Measurements from ENCODE around the gene KCNG1. TPM values are rescaled to one million over a fixed set of nuclear protein-coding genes. Genes with fewer than 3 reads are reported as not detected.

KCNG1 gene
- total and polyA plus RNA-seq, 2 donors (not counting 1 experiment from before 2014, with no cell fraction given), result 16.9 to 57.7 TPM

DNA sequence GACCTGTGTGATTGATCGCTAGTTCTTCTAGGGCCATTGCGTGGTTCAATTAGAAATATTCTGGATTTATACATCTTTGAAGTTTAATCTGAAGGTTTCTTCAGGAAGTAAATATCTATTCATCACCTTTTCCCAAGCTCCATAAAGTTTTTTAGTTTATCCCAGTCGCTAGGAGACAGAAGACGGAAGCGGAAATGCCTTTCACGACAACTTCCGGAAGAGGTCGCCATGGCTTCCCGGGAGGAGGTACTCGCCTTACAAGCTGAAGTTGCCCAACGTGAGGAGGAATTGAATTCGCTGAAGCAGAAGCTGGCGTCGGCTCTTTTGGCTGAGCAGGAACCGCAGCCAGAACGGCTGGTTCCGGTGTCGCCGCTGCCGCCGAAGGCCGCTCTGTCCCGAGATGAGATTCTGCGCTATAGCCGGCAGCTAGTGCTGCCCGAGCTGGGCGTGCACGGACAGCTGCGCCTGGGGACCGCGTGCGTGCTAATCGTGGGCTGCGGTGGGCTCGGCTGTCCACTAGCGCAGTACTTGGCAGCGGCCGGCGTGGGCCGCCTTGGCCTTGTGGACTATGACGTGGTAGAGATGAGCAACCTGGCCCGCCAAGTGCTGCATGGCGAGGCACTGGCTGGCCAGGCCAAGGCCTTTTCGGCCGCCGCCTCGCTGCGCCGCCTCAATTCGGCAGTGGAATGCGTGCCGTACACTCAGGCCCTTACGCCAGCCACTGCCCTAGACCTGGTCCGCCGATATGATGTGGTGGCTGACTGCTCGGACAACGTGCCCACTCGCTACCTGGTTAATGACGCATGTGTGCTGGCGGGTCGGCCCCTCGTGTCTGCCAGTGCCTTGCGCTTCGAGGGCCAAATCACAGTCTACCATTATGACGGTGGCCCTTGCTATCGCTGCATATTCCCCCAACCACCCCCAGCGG is 64.0 kb downstream of the KCNG1 start, which contains the start of gene MOCS3:
Gene MOCS3 (plus strand): TSS at position 204 of the 928 bp plus-strand sequence. CDS start 25 bp downstream, at position 229.
- Histone ChIP-seq H3K27me3 (replicated peaks in 1 of 4; ENCODE audit: control extremely low read depth in 1 of 4, control insufficient read depth in 3 of 4, insufficient read depth in 4 of 4, low read length in 3 of 4) (no peaks in the 10 kb centered on the region), H3K4me2 (replicated peaks; ENCODE audit: low read depth, low read length, poor library complexity, severe bottlenecking) (peak within 1 kb of the TSS; percentile 84), H3K4me1 (ENCODE audit: control insufficient read depth in 2 of 2, insufficient read depth in 2 of 2, low read length in 2 of 2) (peaks cover 24 to 26% of the 10 kb centered on the region in 2 donors), H3K36me3 (replicated peaks in 1 of 2; ENCODE audit: control extremely low read depth in 1 of 2, control insufficient read depth in 1 of 2, extremely low read depth in 1 of 2, insufficient read depth in 2 of 2, low read length in 1 of 2) (peaks cover 2 to 18% of the 10 kb centered on the region in 2 experiments), H2AFZ (ENCODE audit: insufficient read depth, low read depth, low read length, poor library complexity, severe bottlenecking) (peak within 1 kb of the TSS; percentile 95), H4K20me1 (ENCODE audit: control insufficient read depth, insufficient read depth, low read length, poor library complexity, severe bottlenecking) (peaks cover 21% of the 10 kb centered on the region), H3K9me3 (ENCODE audit: control extremely low read depth in 1 of 3, control insufficient read depth in 2 of 3, insufficient read depth in 1 of 3, low read length in 2 of 3) (no peaks in the 10 kb centered on the region), H3K4me3 (ENCODE audit: control extremely low read depth in 1 of 5, extremely low read depth in 1 of 5, insufficient read depth in 1 of 5, low read depth in 2 of 5, low read length in 4 of 5) (peak within 1 kb of the TSS; percentile 78 to 99 (median 86)), H3K27ac (ENCODE audit: low read length in 2 of 2) (peak within 1 kb of the TSS; percentile 81 to 99), H3K9ac (ENCODE audit: low read length) (peak within 1 kb of the TSS; percentile 91), H3K79me2 (ENCODE audit: control insufficient read depth, insufficient read depth, low read length) (peaks cover 75% of the 10 kb centered on the region)
- H3K9me3 Mint-ChIP-seq (ENCODE audit: insufficient read depth), result no peaks in the 10 kb centered on the region
- intact Hi-C loops (cut with micrococcal nuclease), result loop anchor here (1.0 kb wide), 4 partner anchors 28 to 228 kb away; partner anchors contain the start of genes ADNP and PARD6B
- DNase-seq (peak; percentile 95), ATAC-seq (ENCODE audit: low read depth) (peak; percentile 80)
- no peaks in the 10 kb centered on the region for H3K27me3 Mint-ChIP-seq
- peaks cover 40% of the 10 kb centered on the region for H3K4me1 Mint-ChIP-seq
- ChIA-PET POLR2A (interaction anchor here (0.6 to 2.1 kb wide), 8 partner anchors 27 to 1233 kb away, joined by 3 to 30 read pairs (median 7); partner anchors contain the start of genes ADNP, BCAS4 and ZFP64), CTCF (interaction anchor here (0.6 to 3.0 kb wide), 11 partner anchors 22 to 427 kb away, joined by 3 to 36 read pairs (median 5); partner anchors contain the start of genes ADNP and BCAS4)
- TF ChIP-seq CTCF (IDR thresholded peaks at IDR 0.05) (no peak), EZH2 (IDR thresholded peaks at IDR 0.05; ENCODE audit: borderline replicate concordance, insufficient read depth, low read depth, low read length, poor library complexity, severe bottlenecking) (no peak)
- H3K4me3 Mint-ChIP-seq, result peak within 1 kb of the TSS; percentile 98
- H3K27ac Mint-ChIP-seq, result peak within 1 kb of the TSS; percentile 99
- WGBS (ENCODE audit: insufficient coverage), result 4% methylated on average over 66 of the region's 67 CpGs
